Mucosa of descending colon (tissue), 3 donors: ENCODE results near the gene C16orf46. TPM values are rescaled to one million over a fixed set of nuclear protein-coding genes. Genes with fewer than 3 reads are reported as not detected.

Experiments
- ATAC-seq: fragments of 200-7000 bp; cut with Tn5 transposase; one replicate; pipeline ENCODE4 v1.9.1; 2020; ENCODE audit warnings: mild to moderate bottlenecking, moderate library complexity
- DNase-seq, 3 donors: peaks; one replicate each; pipeline ENCODE4 v3.0.0-alpha.2; 2020
- H3K36me3 ChIP-seq: fragments of 200-600 bp; one replicate; pipeline ENCODE4 v1.8.0; 2021; ENCODE audit warnings: low read depth, mild to moderate bottlenecking
- H3K4me1 ChIP-seq: fragments of 200-600 bp; one replicate; pipeline ENCODE4 v1.8.0; 2021; ENCODE audit warnings: low read depth, mild to moderate bottlenecking
- H3K4me3 ChIP-seq: fragments of 200-600 bp; one replicate; pipeline ENCODE4 v1.8.0; 2021; ENCODE audit warnings: mild to moderate bottlenecking
- H3K9me3 ChIP-seq: fragments of 200-600 bp; one replicate; pipeline ENCODE4 v1.8.0; 2021; ENCODE audit warnings: mild to moderate bottlenecking
- intact Hi-C, 2 donors: fragments of 100-400 bp; cut with DNase I in 1 of 2; cut with micrococcal nuclease in 1 of 2; formaldehyde crosslinking; loops; one replicate each; pipeline versions ENCODE4 v1.11.0 to v1.11.1; 2022; cut with DNase I, micrococcal nuclease
- total RNA-seq, 3 donors: library from RNA; stranded (reverse); fragmentation: NEBNext Ultra II Directional in 2 of 3; extraction: Animal tissue kit (Norgen Biotek cat#: 25700) in 2 of 3; gene quantifications; one replicate each; pipeline versions ENCODE4 v1.2.1 to v1.2.4, GENCODE V29; 2021 to 2023
- TF ChIP-seq, protein P1 (sequence below): fragments of 200-600 bp; IDR thresholded peaks from one replicate; pipeline ENCODE4 v1.8.0; 2022; ENCODE audit warnings: antibody characterized with exemption, mild to moderate bottlenecking
- donor health status: DM: no; HTN: no; CAD: no; lungs with moderate emphysema.
- donor health status: DM: no; HTN: no; CAD: no.
- donor health status: DM: no; HTN: yes; CAD: no.

Gene C16orf46
- total RNA-seq, 3 donors from 2014 or later, result 0.39 to 1.6 (median 0.58) TPM

DNA sequence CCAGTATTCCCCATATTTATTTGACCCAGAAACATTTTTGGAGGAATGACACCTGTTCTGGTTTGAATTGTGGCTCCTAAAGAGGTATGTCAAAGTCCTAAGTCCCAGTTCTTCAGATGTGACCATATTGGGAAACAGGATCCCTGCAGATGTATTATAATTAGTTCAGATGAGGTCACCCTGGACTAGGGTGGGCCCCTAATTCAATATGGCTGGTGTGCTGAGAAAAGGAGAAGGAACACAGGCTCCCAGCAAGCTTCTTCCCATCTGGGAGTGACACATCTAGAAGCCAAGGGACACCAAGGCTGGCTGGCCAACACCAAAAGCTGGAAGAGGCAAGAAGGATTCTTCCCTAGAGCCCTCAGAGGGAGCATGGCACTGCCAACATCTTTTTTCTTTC lies 22.9 kb upstream of the C16orf46 start:
- TF ChIP-seq, protein P1, sequence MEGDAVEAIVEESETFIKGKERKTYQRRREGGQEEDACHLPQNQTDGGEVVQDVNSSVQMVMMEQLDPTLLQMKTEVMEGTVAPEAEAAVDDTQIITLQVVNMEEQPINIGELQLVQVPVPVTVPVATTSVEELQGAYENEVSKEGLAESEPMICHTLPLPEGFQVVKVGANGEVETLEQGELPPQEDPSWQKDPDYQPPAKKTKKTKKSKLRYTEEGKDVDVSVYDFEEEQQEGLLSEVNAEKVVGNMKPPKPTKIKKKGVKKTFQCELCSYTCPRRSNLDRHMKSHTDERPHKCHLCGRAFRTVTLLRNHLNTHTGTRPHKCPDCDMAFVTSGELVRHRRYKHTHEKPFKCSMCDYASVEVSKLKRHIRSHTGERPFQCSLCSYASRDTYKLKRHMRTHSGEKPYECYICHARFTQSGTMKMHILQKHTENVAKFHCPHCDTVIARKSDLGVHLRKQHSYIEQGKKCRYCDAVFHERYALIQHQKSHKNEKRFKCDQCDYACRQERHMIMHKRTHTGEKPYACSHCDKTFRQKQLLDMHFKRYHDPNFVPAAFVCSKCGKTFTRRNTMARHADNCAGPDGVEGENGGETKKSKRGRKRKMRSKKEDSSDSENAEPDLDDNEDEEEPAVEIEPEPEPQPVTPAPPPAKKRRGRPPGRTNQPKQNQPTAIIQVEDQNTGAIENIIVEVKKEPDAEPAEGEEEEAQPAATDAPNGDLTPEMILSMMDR, result no peak
- ATAC-seq (no peak), DNase-seq (no peak)
- peaks cover 10% of the 10 kb centered on the region for H3K4me1 ChIP-seq
- H3K36me3 ChIP-seq, result peaks cover 4% of the 10 kb centered on the region
- intact Hi-C loops, result no loop called here
- H3K4me3 ChIP-seq, result no peak overlapping the region
- H3K9me3 ChIP-seq, result no peaks in the 10 kb centered on the region

DNA sequence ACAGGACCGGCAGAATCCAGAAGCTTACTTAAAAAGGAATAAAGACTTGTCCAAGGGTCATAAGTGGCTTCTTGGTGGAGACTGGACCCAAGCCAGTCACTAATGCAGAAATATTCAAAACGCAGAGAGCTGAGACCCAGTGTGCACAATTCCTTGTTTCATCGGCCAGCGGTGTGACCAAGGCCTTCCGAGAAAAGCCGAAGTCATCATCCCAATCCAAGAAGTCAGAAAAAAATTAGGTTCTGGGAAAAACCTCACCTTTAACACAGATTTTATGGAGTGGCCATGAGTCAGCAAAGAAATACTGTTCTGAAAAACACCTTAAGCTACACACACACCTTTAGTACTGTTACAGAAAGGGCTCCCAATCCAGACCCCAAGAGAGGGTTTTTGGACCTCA lies 20.2 kb upstream of the C16orf46 start:
- DNase-seq (no peak), ATAC-seq (no peak)
- Histone ChIP-seq H3K4me3 (no peak overlapping the region), H3K4me1 (peaks cover 10% of the 10 kb centered on the region), H3K36me3 (peaks cover 4% of the 10 kb centered on the region), H3K9me3 (no peaks in the 10 kb centered on the region)
- TF ChIP-seq, protein P1, result no peak
- intact Hi-C loops, result no loop called here

DNA sequence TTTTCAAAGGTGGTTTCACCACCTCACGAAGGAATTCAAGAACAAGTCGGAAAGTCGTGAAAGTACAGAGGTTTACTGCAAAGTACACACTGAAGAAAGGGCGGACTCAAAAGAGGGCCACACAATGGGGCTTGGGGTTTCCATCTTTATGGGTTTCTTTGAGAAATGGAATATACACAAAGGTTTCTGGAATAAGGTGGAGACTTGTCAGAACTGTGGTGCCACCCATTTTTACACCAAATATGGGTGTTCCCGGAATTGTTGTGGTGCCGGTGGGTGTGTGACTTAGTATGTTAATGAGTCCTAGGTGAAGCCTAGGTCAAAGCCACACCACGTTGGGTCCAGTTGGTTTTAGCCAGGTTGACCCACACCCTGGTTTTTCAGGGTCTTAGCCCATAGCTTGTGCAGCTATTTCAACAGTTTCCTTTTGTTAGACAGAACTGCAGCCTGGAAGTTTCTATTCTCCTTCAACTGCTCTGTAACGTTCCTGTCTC lies 19.7 kb upstream of the C16orf46 start:
- peaks cover 10% of the 10 kb centered on the region for H3K4me1 ChIP-seq
- peaks cover 4% of the 10 kb centered on the region for H3K36me3 ChIP-seq
- peak overlapping the region; percentile 67 for H3K4me3 ChIP-seq
- peak; percentile 14 for ATAC-seq
- intact Hi-C loops, result no loop called here
- peak in 2 of 3 donors; percentile 34 to 56 for DNase-seq
- TF ChIP-seq, protein P1, result no peak
- no peaks in the 10 kb centered on the region for H3K9me3 ChIP-seq

DNA sequence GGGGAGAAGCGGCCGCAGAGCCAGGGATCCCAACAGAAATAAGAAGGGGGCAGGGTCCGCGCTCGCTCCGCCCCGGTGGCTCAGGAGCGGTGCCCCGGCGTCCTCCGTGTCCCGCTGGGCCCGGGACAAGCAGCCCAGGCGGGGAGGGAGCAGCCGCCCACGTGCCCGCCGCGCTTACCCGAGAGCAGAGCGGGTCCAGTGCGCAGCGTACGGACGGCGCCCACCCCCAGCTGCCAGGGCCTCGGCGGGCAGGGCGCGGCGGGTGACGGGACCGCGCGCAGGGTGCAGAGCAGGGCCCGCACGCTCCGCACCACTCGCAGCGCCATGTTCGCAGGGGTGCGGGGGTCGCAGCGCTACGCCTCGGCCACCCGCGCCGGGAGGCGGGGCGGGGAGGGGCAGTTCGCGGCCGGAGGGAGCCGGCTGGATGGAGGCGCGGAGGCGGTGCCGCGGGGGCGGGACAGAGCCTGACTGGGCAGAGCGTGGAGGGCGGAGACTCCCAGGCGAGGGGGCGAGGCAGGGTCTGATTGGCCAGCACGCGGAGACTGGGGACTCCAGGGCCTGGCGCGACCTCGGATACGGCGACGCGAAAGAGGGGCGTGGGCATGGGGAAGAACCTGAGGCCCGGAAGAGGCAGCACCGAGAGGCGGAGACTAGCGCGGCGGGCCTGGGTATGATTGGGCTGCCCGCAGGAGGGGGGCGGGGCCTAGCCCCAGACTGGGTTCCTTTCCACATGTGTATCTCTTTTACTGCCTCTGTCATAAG lies 19.1 kb upstream of the C16orf46 start, which contains the start of gene GCSH:
Gene GCSH, minus strand, starts transcription at position 443 of the 762 bp plus-strand sequence. Its CDS starts 117 bp downstream, at position 326.
- intact Hi-C loops, result no loop called here
- Histone ChIP-seq H3K36me3 (peaks cover 4% of the 10 kb centered on the region), H3K4me1 (peaks cover 10% of the 10 kb centered on the region), H3K9me3 (no peaks in the 10 kb centered on the region), H3K4me3 (peak within 1 kb of the TSS; percentile 67)
- TF ChIP-seq, protein P1, result no peak
- peak; percentile 99 to 100 (median 99) for DNase-seq
- ATAC-seq, result peak; percentile 99

DNA sequence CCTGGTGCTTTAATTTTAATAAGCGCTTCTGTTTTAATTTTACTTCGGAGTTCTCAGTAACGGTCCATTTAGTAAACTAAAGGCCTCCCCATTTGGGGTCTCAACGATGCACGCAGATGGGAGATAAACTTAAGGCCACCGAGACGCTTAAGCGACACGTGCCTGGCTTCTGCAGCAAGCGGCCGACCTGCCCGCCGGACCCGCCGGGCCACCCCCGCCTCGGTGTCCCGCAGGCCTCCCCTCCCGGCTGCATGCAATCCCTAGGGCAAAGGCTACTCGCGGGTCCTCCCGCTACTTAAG lies 18.6 kb upstream of the C16orf46 start:
- peaks cover 10% of the 10 kb centered on the region for H3K4me1 ChIP-seq
- no peaks in the 10 kb centered on the region for H3K9me3 ChIP-seq
- TF ChIP-seq, protein P1, result no peak
- ATAC-seq (peak; percentile 4), DNase-seq (no peak)
- H3K36me3 ChIP-seq, result peaks cover 4% of the 10 kb centered on the region
- H3K4me3 ChIP-seq, result peak overlapping the region; percentile 67
- intact Hi-C loops, result no loop called here
